T-helper 2 cell (primary cell): ENCODE data around the gene SIRT7.

Experiments used
- DNase-seq, 5 experiments: peaks; one replicate each; pipeline versions ENCODE4 v3.0.0 to v3.0.0-alpha.2; 2012 to 2022

SIRT7 gene

GRCh38 chr17:81904600-81905423 is 13.2 kb downstream of the SIRT7 start:
- no peak for DNase-seq

- no peak for DNase-seq
Observed at GRCh38 chr17:81903896-81904599, 13.9 kb downstream of the SIRT7 start.

DNA sequence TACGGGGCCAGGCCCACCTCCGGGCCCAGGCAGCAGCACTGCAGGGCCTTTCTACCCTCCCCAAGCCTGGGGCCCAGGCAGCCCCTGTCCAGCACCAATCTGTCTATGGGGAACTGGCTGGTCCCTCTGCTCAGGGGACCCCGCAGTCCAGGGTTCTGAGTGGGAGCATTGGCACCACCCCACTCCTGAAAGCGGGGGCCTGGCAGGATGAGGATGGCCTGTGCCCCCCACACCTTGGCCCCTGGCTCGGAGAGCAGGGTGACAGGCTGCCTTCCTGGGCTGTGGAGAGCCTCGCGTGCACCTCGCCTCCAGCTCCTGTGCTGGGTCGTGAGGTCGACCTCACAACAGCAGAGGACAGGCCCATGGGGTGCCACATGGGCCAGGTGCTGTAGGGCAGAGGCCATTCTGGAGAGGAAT is 14.6 kb downstream of the SIRT7 start:
- DNase-seq = no peak

GRCh38 chr17:81902653-81903414 is 15.1 kb downstream of the SIRT7 start:
- no peak for DNase-seq

DNA sequence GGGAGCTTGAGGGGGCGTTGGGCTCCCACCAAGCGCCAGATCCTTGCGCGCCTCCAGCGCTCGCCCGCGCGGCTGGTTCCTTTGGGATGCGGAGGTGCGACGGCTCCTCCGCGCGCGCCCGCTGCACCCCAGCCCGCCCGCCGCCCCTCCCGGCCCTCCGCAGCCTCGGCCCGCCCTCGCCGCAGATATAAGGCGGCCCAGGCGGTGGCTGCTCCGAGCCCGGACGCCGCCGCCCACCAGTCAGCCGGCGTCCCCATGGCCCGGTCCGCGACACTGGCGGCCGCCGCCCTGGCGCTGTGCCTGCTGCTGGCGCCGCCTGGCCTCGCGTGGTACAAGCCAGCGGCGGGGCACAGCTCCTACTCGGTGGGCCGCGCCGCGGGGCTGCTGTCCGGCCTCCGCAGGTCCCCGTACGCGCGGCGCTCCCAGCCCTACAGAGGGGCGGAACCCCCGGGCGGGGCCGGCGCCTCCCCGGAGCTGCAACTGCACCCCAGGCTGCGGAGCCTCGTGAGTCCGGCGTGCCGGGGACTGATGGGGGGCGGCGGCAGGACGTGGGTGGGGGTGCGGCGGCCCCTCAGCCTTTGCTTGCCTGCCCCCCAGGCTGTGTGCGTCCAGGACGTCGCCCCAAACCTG is 15.8 kb downstream of the SIRT7 start, which contains the start of gene NPB:
Gene NPB (plus strand): TSS at position 216 of the 630 bp plus-strand sequence. CDS start 40 bp downstream, at position 256.
- DNase-seq = peak in 1 of 5 experiments; percentile 26

DNA sequence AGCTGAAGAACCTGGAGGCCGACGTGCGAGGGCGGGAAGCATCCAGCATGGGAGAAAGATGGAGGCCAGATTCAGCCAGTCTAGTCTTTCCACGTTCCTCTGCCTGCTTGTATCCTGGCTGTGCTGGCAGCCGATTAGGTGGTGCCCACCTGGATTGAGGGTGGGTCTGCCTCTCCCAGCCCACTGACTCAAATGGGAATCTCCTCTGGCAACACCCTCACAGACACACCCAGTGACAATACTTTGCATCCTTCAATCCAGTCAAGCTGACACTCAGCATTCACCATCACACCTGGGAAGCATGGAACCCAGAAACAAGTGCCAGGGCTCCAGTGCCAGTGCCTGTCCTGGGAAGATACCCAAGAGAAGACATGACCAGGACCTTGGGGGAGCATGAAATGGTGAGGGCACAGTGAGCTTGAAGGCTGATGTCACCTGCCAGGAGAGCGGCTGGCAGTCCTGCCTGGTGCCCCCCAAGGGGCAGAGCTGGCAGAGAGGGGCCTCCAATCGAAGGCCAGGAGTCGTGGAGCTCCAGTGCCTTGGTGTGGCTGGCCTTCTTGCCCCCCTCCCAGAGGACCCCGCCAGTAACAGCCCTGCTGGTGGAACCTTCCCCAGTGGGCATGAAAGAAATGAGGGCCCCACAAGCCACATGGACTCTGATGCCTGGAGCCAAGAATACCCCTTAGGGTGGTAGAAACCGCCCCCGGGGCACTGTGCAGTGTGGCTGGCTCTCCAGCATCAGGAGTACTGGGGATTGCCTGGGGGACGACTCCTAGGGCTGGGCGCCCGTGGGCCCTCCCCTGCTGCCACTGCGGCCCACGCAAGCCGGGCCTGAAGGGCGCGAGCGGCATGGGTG is 16.6 kb downstream of the SIRT7 start:
- DNase-seq = no peak

DNA sequence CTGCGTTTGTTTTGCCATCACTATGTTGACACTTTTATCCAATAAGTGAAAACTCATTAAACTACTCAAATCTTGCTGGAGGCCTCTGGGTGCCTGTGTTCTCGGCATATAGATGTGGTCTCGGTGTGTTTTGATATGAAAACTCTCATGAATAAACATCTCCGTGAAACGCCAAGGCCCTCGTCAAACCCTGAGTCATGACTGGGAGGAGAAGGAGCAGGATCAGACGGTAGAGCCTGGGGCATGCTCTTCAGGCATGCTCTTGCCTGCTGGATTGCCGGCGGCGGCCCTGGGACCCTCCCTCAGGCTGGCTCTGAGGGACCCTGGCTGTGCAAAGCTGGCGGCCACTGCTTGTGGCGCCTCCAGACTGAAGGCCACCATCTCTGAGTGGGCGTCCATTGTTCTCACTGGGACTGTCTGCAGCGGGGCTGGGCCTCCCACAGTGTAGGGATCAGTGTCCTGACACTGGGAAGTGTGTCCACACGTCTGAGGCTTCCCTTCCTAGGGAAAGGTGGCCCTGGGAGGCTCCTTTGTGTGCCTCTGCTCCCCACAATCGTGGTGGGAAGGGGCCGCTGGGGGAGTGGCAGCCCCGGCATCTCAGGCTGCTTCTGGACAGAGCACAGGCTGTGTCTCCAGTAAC is 17.7 kb downstream of the SIRT7 start:
- no peak for DNase-seq

DNA sequence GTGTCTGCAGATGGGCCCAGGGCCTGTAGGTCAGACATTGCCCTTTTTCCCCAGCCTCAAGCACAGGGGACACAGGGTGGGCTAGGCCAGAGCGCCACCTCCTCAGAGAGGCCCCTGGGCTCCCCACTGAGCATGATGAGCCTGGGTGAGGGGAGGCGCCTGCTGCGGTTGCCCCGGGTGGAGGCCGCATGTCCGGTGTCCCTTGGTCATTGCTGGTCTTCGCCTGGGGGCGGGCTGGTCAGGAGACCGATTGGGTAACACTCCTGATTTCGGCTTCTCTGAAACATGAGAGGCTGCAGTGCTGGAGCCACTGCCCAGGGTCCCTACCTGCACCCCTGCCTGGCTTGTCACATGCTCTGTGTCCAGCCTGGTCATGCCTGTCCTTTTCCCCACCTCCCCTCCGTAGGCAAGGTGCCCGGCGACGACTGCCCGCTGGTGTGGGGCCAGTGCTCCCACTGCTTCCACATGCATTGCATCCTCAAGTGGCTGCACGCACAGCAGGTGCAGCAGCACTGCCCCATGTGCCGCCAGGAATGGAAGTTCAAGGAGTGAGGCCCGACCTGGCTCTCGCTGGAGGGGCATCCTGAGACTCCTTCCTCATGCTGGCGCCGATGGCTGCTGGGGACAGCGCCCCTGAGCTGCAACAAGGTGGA is 18.3 kb downstream of the SIRT7 start:
- no peak for DNase-seq

DNA sequence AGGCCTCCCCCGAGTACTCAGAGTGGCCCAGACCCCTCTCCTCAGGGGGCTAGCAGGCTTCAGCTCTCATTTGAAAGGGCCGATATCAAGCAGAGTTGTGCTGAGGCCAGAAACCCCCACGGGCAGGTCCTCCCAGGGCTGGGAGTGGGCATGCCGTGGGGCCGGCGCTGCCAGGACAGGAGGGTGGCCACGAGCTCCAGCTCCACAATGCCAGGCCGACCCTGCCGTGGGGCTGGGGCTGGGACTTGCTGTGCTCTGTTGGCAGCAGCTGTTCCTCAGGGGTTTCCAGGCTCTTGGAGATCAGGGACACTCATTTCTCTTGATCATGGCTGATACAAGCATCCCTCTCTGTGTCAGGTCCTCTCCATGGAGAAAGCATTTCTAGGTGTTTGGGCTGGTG is 19.1 kb downstream of the SIRT7 start:
- no peak for DNase-seq

DNA sequence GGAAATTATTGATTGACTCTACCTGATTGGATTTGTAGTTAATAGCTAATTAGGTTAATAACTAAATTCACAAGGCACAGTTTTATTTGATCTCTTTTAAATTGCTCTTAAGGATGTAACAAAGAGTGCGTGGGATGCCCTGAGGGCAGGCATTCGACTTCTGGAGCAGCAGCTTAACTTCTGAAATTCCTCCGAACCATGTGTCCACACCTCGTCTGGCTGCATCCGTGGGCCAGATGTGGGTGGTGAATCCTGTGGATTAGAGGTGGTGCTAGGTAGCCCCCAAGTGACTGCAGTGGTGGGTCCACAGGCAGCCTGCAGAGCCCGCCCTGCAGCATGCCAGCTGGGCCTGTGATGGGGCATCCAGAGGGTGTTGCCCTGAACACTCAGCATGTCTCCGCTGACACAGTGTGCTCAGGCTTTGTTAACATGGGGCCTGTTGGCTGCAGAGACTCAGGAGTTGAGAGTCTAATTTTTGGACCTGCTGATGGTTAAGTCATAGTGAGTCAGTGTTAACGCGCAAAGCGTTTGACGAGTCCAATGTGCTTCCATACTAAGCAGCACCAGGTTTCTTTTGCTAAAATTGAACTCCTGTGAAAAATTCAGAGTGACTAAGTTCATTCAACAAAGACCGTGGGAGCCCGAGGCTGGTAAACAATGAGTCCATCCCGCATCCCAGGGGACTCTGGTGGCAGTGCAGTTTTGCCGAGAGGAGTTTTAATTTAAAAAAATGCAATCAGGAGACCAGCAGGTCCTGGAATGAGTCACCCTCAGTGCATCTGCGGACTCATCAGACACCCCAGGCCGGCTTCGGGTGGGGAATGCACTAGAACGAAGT is 19.7 kb downstream of the SIRT7 start:
- no peak for DNase-seq

DNA sequence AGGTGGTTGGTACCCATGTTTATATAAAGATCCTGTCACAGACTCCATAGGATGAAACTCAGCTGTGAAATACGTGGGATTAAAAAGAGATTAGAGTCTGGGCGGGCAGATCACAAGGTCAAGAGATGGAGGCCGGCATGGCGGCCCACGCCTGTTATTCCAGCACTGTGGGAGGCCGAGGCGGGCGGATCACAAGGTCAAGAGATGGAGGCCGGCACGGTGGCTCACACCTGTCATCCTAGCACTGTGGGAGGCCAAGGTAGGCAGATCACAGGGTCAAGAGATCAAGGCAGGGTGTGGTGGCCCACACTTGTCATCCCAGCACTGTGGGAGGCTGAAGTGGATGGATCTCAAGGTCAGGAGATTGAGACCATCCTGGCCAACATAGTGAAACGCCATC is 22.6 kb downstream of the SIRT7 start:
- no peak for DNase-seq

GRCh38 chr17:81891303-81891552 is 26.7 kb downstream of the SIRT7 start:
- DNase-seq = no peak

- DNase-seq = peak in 1 of 5 experiments; percentile 50
Observed at GRCh38 chr17:81890447-81891302, 27.3 kb downstream of the SIRT7 start.

DNA sequence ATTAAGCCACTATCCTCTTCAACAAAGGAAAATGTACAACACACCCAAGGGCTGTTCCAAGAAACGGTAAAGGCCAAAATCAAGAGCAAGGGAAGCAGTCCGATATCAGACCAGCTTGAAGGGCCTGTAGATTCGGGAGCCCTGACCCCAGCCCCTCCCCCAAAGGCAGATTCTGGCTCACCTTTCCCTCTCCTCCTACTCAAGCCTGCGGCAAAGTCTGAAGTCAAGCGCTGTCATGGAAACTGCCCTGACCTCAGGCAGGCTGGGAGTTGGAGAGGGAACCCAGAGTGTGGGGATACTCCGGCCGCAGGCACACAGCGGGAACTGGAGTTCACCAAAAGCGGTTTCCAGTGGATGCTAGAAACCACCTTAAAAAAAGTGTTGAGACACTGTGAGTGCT is 28.4 kb downstream of the SIRT7 start:
- DNase-seq = no peak

GRCh38 chr17:81888988-81889595 is 28.9 kb downstream of the SIRT7 start:
- no peak for DNase-seq

- no peak for DNase-seq
Observed at GRCh38 chr17:81888105-81888987, 29.6 kb downstream of the SIRT7 start.

GRCh38 chr17:81885869-81886548 is 32.0 kb downstream of the SIRT7 start:
- DNase-seq = no peak
